Measurements from ENCODE around the gene EPHA7. TPM values are rescaled to one million over a fixed set of nuclear protein-coding genes. Genes with fewer than 3 reads are reported as not detected.

The EPHA7 gene
- total RNA-seq, 2 experiments from 2014 or later: not detected

DNA sequence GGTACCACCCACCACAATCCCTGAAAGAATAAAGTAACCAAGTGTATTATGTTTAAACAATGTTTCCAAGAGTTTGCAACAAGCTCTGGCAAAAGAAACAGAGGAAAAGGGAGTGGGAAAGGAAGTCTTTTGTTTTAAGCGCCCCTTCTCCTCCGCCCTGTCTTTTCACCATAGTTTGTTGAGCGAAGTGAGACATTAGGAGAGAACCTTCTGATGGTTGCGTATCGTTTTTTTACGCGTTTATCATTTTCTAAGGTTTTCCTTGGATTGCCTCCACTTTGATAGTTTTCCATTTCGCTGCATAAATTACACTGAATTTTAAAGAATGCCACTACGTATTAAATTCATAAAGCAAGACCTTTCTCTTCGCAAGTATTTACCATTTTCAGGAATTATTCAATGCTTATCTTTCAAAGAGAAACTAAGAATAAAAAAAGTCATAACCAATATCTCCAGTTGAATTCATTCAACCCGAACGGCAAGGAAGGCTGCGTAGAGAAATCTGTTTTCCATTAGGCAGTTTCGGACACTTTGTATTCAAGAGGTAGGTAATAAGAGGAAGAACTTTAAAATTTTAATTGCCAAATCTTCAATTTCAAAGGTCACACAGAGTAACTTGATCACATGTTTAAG lies 920 bp upstream of the EPHA7 start:
- Mint-ChIP-seq H3K9me3 (no peaks in the 10 kb centered on the region), H3K4me3 (peak overlapping the region; percentile 15), H3K4me1 (ENCODE audit: low read depth) (peaks cover 16% of the 10 kb centered on the region), H3K36me3 (ENCODE audit: low read depth) (no peaks in the 10 kb centered on the region), H3K27me3 (peaks cover 55% of the 10 kb centered on the region), H3K27ac (no peak overlapping the region)
- CTCF ChIA-PET: no interaction called here
- Histone ChIP-seq H3K27ac (ENCODE audit: low read depth in 1 of 2, low read length in 2 of 2) (no peak overlapping the region), H3K36me3 (ENCODE audit: insufficient read depth, low read length) (no peaks in the 10 kb centered on the region), H3K9me3 (ENCODE audit: control insufficient read depth in 1 of 2, insufficient read depth in 1 of 2, low read length in 2 of 2) (peaks cover 0 to 29% of the 10 kb centered on the region in 2 experiments), H3K27me3 (ENCODE audit: control insufficient read depth in 1 of 2, insufficient read depth in 2 of 2, low read length in 2 of 2) (peaks cover 34 to 64% of the 10 kb centered on the region in 2 experiments), H3K4me1 (ENCODE audit: insufficient read depth, low read length) (peaks cover 15% of the 10 kb centered on the region), H3K4me3 (ENCODE audit: low read length) (no peak overlapping the region)
- intact Hi-C loops (cut with DNase I, micrococcal nuclease): no loop called here
- ATAC-seq (ENCODE audit: poor library complexity) (no peak), DNase-seq (no peak)
- POLR2A ChIA-PET: no interaction called here
- TF ChIP-seq, protein P1, sequence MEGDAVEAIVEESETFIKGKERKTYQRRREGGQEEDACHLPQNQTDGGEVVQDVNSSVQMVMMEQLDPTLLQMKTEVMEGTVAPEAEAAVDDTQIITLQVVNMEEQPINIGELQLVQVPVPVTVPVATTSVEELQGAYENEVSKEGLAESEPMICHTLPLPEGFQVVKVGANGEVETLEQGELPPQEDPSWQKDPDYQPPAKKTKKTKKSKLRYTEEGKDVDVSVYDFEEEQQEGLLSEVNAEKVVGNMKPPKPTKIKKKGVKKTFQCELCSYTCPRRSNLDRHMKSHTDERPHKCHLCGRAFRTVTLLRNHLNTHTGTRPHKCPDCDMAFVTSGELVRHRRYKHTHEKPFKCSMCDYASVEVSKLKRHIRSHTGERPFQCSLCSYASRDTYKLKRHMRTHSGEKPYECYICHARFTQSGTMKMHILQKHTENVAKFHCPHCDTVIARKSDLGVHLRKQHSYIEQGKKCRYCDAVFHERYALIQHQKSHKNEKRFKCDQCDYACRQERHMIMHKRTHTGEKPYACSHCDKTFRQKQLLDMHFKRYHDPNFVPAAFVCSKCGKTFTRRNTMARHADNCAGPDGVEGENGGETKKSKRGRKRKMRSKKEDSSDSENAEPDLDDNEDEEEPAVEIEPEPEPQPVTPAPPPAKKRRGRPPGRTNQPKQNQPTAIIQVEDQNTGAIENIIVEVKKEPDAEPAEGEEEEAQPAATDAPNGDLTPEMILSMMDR (IDR thresholded peaks at IDR 0.05): no peak

DNA sequence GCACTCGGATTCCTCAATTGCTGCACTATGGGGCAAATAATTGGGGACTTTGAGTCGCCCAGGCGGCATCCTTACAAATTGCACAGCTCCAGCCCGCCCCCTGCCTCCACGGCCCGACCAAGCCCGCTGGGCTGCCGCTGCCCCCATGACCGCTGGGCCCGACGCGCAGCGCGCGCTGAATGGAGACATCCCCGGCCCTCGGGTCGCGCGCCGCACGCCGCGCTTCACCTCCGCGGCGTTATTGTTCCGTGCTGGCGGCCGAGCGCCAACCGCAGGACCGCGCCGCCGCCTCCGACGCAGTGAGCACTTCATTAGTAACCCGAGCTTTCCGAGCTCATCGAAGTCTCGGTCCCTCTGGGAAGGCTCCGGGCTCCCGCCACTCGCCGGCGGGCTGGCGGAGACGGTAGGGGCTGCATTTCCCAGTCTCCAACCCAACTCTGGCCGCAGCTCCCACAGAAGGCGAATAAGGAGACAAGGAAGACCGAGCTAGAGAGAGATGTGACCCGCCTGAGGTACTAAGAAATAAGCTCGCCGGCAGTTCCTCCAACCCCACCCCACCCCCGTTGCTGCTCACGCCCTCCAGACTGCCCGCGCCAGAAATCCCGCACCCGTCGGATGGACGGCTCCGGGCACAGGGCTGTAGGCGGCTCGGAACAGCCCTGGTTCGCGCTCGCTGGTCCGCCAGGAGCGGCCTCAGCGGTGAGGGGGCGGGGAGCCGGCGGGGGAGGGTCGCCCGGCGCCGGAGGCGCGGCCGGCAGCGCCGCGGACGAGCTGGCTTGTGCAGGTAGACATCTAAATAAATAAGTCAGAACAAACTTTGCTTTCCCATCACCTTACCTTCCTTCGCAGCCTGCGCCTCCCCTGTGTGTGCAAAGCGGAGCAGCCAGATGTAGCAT lies 703 bp downstream of the EPHA7 start:
- H3K4me3 ChIP-seq (ENCODE audit: low read length): peak overlapping the region; percentile 30
- H3K9me3 Mint-ChIP-seq: no peaks in the 10 kb centered on the region
- peaks cover 34 to 64% of the 10 kb centered on the region in 2 experiments for H3K27me3 ChIP-seq (ENCODE audit: control insufficient read depth in 1 of 2, insufficient read depth in 2 of 2, low read length in 2 of 2)
- no peaks in the 10 kb centered on the region for H3K36me3 Mint-ChIP-seq (ENCODE audit: low read depth)
- peaks cover 15% of the 10 kb centered on the region for H3K4me1 ChIP-seq (ENCODE audit: insufficient read depth, low read length)
- ChIA-PET CTCF (no interaction called here), POLR2A (no interaction called here)
- ATAC-seq (ENCODE audit: poor library complexity) (no peak), DNase-seq (no peak)
- peak overlapping the region; percentile 84 for H3K4me3 Mint-ChIP-seq
- peaks cover 16% of the 10 kb centered on the region for H3K4me1 Mint-ChIP-seq (ENCODE audit: low read depth)
- H3K36me3 ChIP-seq (ENCODE audit: insufficient read depth, low read length): no peaks in the 10 kb centered on the region
- H3K9me3 ChIP-seq (ENCODE audit: control insufficient read depth in 1 of 2, insufficient read depth in 1 of 2, low read length in 2 of 2): peaks cover 0 to 29% of the 10 kb centered on the region in 2 experiments
- intact Hi-C loops (cut with DNase I, micrococcal nuclease): no loop called here
- H3K27ac Mint-ChIP-seq: no peak overlapping the region
- H3K27ac ChIP-seq (ENCODE audit: low read depth in 1 of 2, low read length in 2 of 2): no peak overlapping the region
- H3K27me3 Mint-ChIP-seq: peaks cover 67% of the 10 kb centered on the region
- TF ChIP-seq, protein P1 (IDR thresholded peaks at IDR 0.05): no peak

DNA sequence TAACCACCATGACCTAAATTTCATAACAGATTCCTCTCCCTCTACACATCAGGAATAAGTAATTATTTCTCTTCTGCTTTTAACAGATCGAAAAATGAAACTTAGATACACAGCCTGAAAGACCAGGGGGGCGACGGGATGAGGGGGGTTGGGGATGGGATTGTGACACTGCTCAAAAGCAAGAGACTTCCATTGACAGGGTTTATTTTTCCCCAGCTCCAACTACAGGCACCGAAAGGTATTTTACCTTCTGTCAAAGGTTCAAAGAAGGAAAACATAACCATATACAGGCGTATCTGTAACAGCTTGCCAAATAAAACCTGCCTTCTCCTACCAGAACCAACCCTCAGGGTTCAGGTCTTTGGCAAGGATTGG lies 1.3 kb downstream of the EPHA7 start:
- H3K27me3 Mint-ChIP-seq: peaks cover 67% of the 10 kb centered on the region
- peaks cover 16% of the 10 kb centered on the region for H3K4me1 Mint-ChIP-seq (ENCODE audit: low read depth)
- ATAC-seq (ENCODE audit: poor library complexity) (no peak), DNase-seq (no peak)
- H3K27ac Mint-ChIP-seq: no peak overlapping the region
- TF ChIP-seq, protein P1 (IDR thresholded peaks at IDR 0.05): no peak
- H3K36me3 ChIP-seq (ENCODE audit: insufficient read depth, low read length): no peaks in the 10 kb centered on the region
- POLR2A ChIA-PET: interaction anchor here (0.5 kb wide), 1 partner anchor 77 kb away, joined by 3 read pairs; no protein-coding TSS in a partner anchor
- peaks cover 0 to 29% of the 10 kb centered on the region in 2 experiments for H3K9me3 ChIP-seq (ENCODE audit: control insufficient read depth in 1 of 2, insufficient read depth in 1 of 2, low read length in 2 of 2)
- intact Hi-C loops (cut with DNase I, micrococcal nuclease): no loop called here
- H3K4me1 ChIP-seq (ENCODE audit: insufficient read depth, low read length): peaks cover 15% of the 10 kb centered on the region
- H3K4me3 ChIP-seq (ENCODE audit: low read length): no peak overlapping the region
- no peaks in the 10 kb centered on the region for H3K9me3 Mint-ChIP-seq
- no peak overlapping the region for H3K27ac ChIP-seq (ENCODE audit: low read depth in 1 of 2, low read length in 2 of 2)
- peaks cover 34 to 64% of the 10 kb centered on the region in 2 experiments for H3K27me3 ChIP-seq (ENCODE audit: control insufficient read depth in 1 of 2, insufficient read depth in 2 of 2, low read length in 2 of 2)
- CTCF ChIA-PET: no interaction called here
- H3K4me3 Mint-ChIP-seq: peak overlapping the region; percentile 58
- H3K36me3 Mint-ChIP-seq (ENCODE audit: low read depth): no peaks in the 10 kb centered on the region

Data from CD4-positive, alpha-beta T cell (primary cell).